ENCODE data around the gene ATP6V0A4. TPM values are rescaled to one million over a fixed set of nuclear protein-coding genes. Genes with fewer than 3 reads are reported as not detected.
"Not testable (repeated sequence)": the region's sequence is repeated elsewhere in the genome, so short reads cannot be mapped to it uniquely, and the experiment has no call there.

ATP6V0A4 gene
- total and polyA plus RNA-seq, 2 donors (not counting 1 experiment from before 2014, with no cell fraction given), result not detected

- no peak for TF ChIP-seq EZH2 (IDR thresholded peaks at IDR 0.05; ENCODE audit: low read length, missing control alignments)
- TF ChIP-seq CTCF (conservative IDR thresholded peaks at IDR 0.05 in 1 of 2, IDR thresholded peaks at IDR 0.05 in 1 of 2; ENCODE audit: low read depth in 1 of 2, low read length in 2 of 2), result no peak
- no peak overlapping the region for H3K27ac ChIP-seq (ENCODE audit: insufficient read depth, low read length)
- no peak for DNase-seq (ENCODE audit: low read depth in 2 of 2)
- no peak overlapping the region for H3K4me3 ChIP-seq (replicated peaks in 1 of 4; ENCODE audit: control extremely low read depth in 1 of 4, insufficient read depth in 1 of 4, low read depth in 3 of 4, low read length in 4 of 4)
- H3K36me3 ChIP-seq (ENCODE audit: control insufficient read depth, insufficient read depth, low read length), result no peaks in the 10 kb centered on the region
- no peaks in the 10 kb centered on the region for H4K20me1 ChIP-seq (ENCODE audit: control insufficient read depth, extremely low read depth, insufficient read depth, low read length)
- H3K4me1 ChIP-seq (ENCODE audit: control insufficient read depth, extremely low read depth, insufficient read depth, low read length), result no peaks in the 10 kb centered on the region
- H3K4me2 ChIP-seq (ENCODE audit: extremely low read depth, insufficient read depth, low read length), result no peak overlapping the region
- no peaks in the 10 kb centered on the region for H3K79me2 ChIP-seq (ENCODE audit: control insufficient read depth, insufficient read depth, low read length)
- H2AFZ ChIP-seq (ENCODE audit: low read length), result no peak overlapping the region
- H3K9ac ChIP-seq (ENCODE audit: insufficient read depth, low read length), result no peak overlapping the region
- no peaks in the 10 kb centered on the region for H3K27me3 ChIP-seq (ENCODE audit: control insufficient read depth, insufficient read depth, low read length)
- no peaks in the 10 kb centered on the region for H3K9me3 ChIP-seq (ENCODE audit: control insufficient read depth, insufficient read depth, low read depth, low read length)
Observed at GRCh38 chr7:138695106-138695505, 102.9 kb downstream of the ATP6V0A4 start.

DNA sequence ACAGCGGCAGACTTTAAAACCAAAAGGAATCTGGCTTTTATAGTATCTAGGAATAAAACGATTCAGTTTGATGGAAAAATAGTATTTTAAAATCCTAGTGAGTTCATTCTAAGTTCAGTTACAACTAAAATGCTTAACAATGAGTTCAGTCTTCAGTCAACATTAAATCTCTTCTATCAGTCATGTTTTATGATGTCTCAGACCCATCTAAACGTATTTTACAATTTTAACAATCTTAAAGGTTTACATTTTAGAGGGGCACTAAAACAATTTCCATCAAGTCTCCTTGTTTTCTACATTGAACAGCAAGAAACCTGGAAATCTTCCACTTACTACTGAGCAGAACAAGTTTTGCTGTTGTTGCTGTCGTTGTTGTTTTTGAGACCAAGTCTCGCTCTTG is 106.8 kb downstream of the ATP6V0A4 start:
- no peak for DNase-seq (ENCODE audit: low read depth in 2 of 2)
- Histone ChIP-seq H3K4me2 (ENCODE audit: extremely low read depth, insufficient read depth, low read length) (no peak overlapping the region), H4K20me1 (ENCODE audit: control insufficient read depth, extremely low read depth, insufficient read depth, low read length) (no peaks in the 10 kb centered on the region), H3K36me3 (ENCODE audit: control insufficient read depth, insufficient read depth, low read length) (no peaks in the 10 kb centered on the region), H3K9me3 (ENCODE audit: control insufficient read depth, insufficient read depth, low read depth, low read length) (no peaks in the 10 kb centered on the region), H3K4me1 (ENCODE audit: control insufficient read depth, extremely low read depth, insufficient read depth, low read length) (no peaks in the 10 kb centered on the region), H2AFZ (ENCODE audit: low read length) (no peak overlapping the region), H3K27me3 (ENCODE audit: control insufficient read depth, insufficient read depth, low read length) (no peaks in the 10 kb centered on the region), H3K9ac (ENCODE audit: insufficient read depth, low read length) (no peak overlapping the region), H3K4me3 (replicated peaks in 1 of 4; ENCODE audit: control extremely low read depth in 1 of 4, insufficient read depth in 1 of 4, low read depth in 3 of 4, low read length in 4 of 4) (no peak overlapping the region), H3K27ac (ENCODE audit: insufficient read depth, low read length) (no peak overlapping the region), H3K79me2 (ENCODE audit: control insufficient read depth, insufficient read depth, low read length) (no peaks in the 10 kb centered on the region)
- TF ChIP-seq EZH2 (IDR thresholded peaks at IDR 0.05; ENCODE audit: low read length, missing control alignments) (no peak), CTCF (conservative IDR thresholded peaks at IDR 0.05 in 1 of 2, IDR thresholded peaks at IDR 0.05 in 1 of 2; ENCODE audit: low read depth in 1 of 2, low read length in 2 of 2) (no peak)

- no peaks in the 10 kb centered on the region for H3K9me3 ChIP-seq (ENCODE audit: control insufficient read depth, insufficient read depth, low read depth, low read length)
- H3K4me2 ChIP-seq (ENCODE audit: extremely low read depth, insufficient read depth, low read length), result no peak overlapping the region
- no peaks in the 10 kb centered on the region for H3K79me2 ChIP-seq (ENCODE audit: control insufficient read depth, insufficient read depth, low read length)
- H3K27me3 ChIP-seq (ENCODE audit: control insufficient read depth, insufficient read depth, low read length), result no peaks in the 10 kb centered on the region
- no peak overlapping the region for H2AFZ ChIP-seq (ENCODE audit: low read length)
- H3K27ac ChIP-seq (ENCODE audit: insufficient read depth, low read length), result no peak overlapping the region
- H3K4me1 ChIP-seq (ENCODE audit: control insufficient read depth, extremely low read depth, insufficient read depth, low read length), result no peaks in the 10 kb centered on the region
- H4K20me1 ChIP-seq (ENCODE audit: control insufficient read depth, extremely low read depth, insufficient read depth, low read length), result no peaks in the 10 kb centered on the region
- H3K9ac ChIP-seq (ENCODE audit: insufficient read depth, low read length), result no peak overlapping the region
- TF ChIP-seq EZH2 (IDR thresholded peaks at IDR 0.05; ENCODE audit: low read length, missing control alignments) (no peak), CTCF (conservative IDR thresholded peaks at IDR 0.05 in 1 of 2, IDR thresholded peaks at IDR 0.05 in 1 of 2; ENCODE audit: low read depth in 1 of 2, low read length in 2 of 2) (no peak)
- no peak for DNase-seq (ENCODE audit: low read depth in 2 of 2)
- no peaks in the 10 kb centered on the region for H3K36me3 ChIP-seq (ENCODE audit: control insufficient read depth, insufficient read depth, low read length)
- H3K4me3 ChIP-seq (replicated peaks in 1 of 4; ENCODE audit: control extremely low read depth in 1 of 4, insufficient read depth in 1 of 4, low read depth in 3 of 4, low read length in 4 of 4), result no peak overlapping the region
Observed at GRCh38 chr7:138690495-138690894, 107.5 kb downstream of the ATP6V0A4 start.

- not testable (repeated sequence) for H3K9me3 ChIP-seq (ENCODE audit: control insufficient read depth, insufficient read depth, low read depth, low read length); H3K4me3 ChIP-seq (replicated peaks in 1 of 4; ENCODE audit: control extremely low read depth in 1 of 4, insufficient read depth in 1 of 4, low read depth in 3 of 4, low read length in 4 of 4); H3K4me2 ChIP-seq (ENCODE audit: extremely low read depth, insufficient read depth, low read length); DNase-seq (ENCODE audit: low read depth in 2 of 2); H2AFZ ChIP-seq (ENCODE audit: low read length); H3K36me3 ChIP-seq (ENCODE audit: control insufficient read depth, insufficient read depth, low read length); H3K4me1 ChIP-seq (ENCODE audit: control insufficient read depth, extremely low read depth, insufficient read depth, low read length); H3K27me3 ChIP-seq (ENCODE audit: control insufficient read depth, insufficient read depth, low read length); H3K79me2 ChIP-seq (ENCODE audit: control insufficient read depth, insufficient read depth, low read length); H3K9ac ChIP-seq (ENCODE audit: insufficient read depth, low read length); H3K27ac ChIP-seq (ENCODE audit: insufficient read depth, low read length); H4K20me1 ChIP-seq (ENCODE audit: control insufficient read depth, extremely low read depth, insufficient read depth, low read length)
Observed at GRCh38 chr7:138688037-138688436, 110.0 kb downstream of the ATP6V0A4 start.

Measured in fibroblast of lung (primary cell).